OCI-LY3 (cell line): Measurements from ENCODE around the gene PTPN13.

ENCODE experiments used
- H2AFZ ChIP-seq: fragments of 200-600, 300-600 bp; shearing (Covaris generic); 2 replicates; pipeline ENCODE4 v1.6.0; 2014; ENCODE audit warnings: antibody characterized with exemption, low read depth, low read length
- H3K27ac ChIP-seq: fragments of 200-600, 300-600 bp; sonication (generic); 2 replicates; pipeline ENCODE4 v1.5.1; 2014; ENCODE audit warnings: mild to moderate bottlenecking, low read length, moderate library complexity, mixed read lengths
- H3K27me3 ChIP-seq: fragments of 200-600, 300-600 bp; sonication (generic); 2 replicates; pipeline ENCODE4 v1.6.1; 2014; ENCODE audit warnings: low read depth, low read length, mixed read lengths
- H3K36me3 ChIP-seq: fragments of 200-600, 300-600 bp; sonication (generic); replicated peaks from 2 replicates; pipeline ENCODE3; 2014; ENCODE audit warnings: low read depth, low read length, mixed read lengths
- H3K4me1 ChIP-seq: fragments of 300-600, 200-600 bp; sonication (generic); 2 replicates; pipeline ENCODE4 v1.6.1; 2014; ENCODE audit warnings: low read length, mixed read lengths
- H3K4me2 ChIP-seq: fragments of 200-600, 300-600 bp; sonication (generic); 2 replicates; pipeline ENCODE4 v1.6.1; 2014; ENCODE audit warnings: low read length, mixed read lengths
- H3K4me3 ChIP-seq: fragments of 300-600, 200-600 bp; sonication (generic); 2 replicates; pipeline ENCODE4 v1.5.1; 2014; ENCODE audit warnings: antibody characterized with exemption, mild to moderate bottlenecking, low read length, moderate library complexity
- H3K79me2 ChIP-seq: fragments of 300-600, 200-600 bp; shearing (Covaris generic); 2 replicates; pipeline ENCODE4 v1.6.1; 2014; ENCODE audit warnings: mild to moderate bottlenecking, low read length, mixed read lengths
- H3K9ac ChIP-seq: fragments of 300-600, 200-600 bp; shearing (Covaris generic); 2 replicates; pipeline ENCODE4 v1.6.0; 2014; ENCODE audit warnings: mild to moderate bottlenecking, low read length, moderate library complexity
- H3K9me3 ChIP-seq: fragments of 200-600, 300-600 bp; shearing (Covaris generic); 2 replicates; pipeline ENCODE4 v1.6.1; 2014; ENCODE audit warnings: low read length, mixed read lengths; ENCODE audit not compliant: insufficient read depth
- H4K20me1 ChIP-seq: fragments of 200-600, 300-600 bp; sonication (generic); 2 replicates; pipeline ENCODE4 v1.6.1; 2016; ENCODE audit warnings: low read length, mixed read lengths; ENCODE audit not compliant: insufficient read depth
- CTCF ChIP-seq: fragments of 200-600, 300-600 bp; sonication (generic); IDR thresholded peaks from 2 replicates; pipeline ENCODE4 v1.5.1; 2014; ENCODE audit warnings: antibody characterized with exemption, low read length, low read depth
- EZH2phosphoT487 ChIP-seq: fragments of 200-600 bp; shearing (Covaris generic); IDR thresholded peaks from 2 replicates; pipeline ENCODE4 v1.6.1; 2018; ENCODE audit warnings: antibody characterized with exemption, mixed run types, low read depth

The PTPN13 gene

GRCh38 chr4:86837691-86838503 is 243.8 kb downstream of the PTPN13 start:
- no peak overlapping the region for H2AFZ ChIP-seq
- H3K4me1 ChIP-seq: no peaks in the 10 kb centered on the region
- TF ChIP-seq EZH2phosphoT487 (no peak), CTCF (no peak)
- H3K9ac ChIP-seq: no peak overlapping the region
- H3K79me2 ChIP-seq: no peaks in the 10 kb centered on the region
- H3K4me3 ChIP-seq: no peak overlapping the region
- H3K27ac ChIP-seq: no peak overlapping the region
- H4K20me1 ChIP-seq: no peaks in the 10 kb centered on the region
- no peaks in the 10 kb centered on the region for H3K9me3 ChIP-seq
- H3K4me2 ChIP-seq: no peak overlapping the region
- H3K36me3 ChIP-seq: no peaks in the 10 kb centered on the region
- no peaks in the 10 kb centered on the region for H3K27me3 ChIP-seq

DNA sequence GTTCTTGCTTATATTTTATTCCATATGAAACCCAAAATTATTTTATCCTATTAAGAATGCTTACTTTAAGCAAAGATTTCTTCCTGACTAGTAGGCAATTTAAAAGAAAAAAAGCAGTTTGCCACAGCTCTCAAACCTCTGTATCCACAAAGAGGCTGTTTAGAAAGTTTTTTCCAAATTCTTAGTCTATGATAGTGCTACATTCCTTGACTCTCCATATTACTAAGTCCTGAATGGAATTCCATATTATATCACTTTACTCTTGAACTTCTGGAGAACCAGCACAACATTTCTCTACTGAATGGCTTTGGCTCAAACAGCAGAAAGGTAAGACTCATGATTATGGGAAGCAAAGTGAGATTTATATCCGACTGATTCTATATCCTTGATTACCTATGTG is 246.7 kb downstream of the PTPN13 start:
- Histone ChIP-seq H3K27me3 (no peaks in the 10 kb centered on the region), H3K79me2 (no peaks in the 10 kb centered on the region), H3K4me2 (no peak overlapping the region), H3K4me1 (no peaks in the 10 kb centered on the region), H3K27ac (no peak overlapping the region), H4K20me1 (no peaks in the 10 kb centered on the region), H3K9ac (no peak overlapping the region), H3K36me3 (no peaks in the 10 kb centered on the region), H3K9me3 (no peaks in the 10 kb centered on the region), H3K4me3 (no peak overlapping the region), H2AFZ (no peak overlapping the region)
- TF ChIP-seq CTCF: no peak
- no peak for TF ChIP-seq EZH2phosphoT487

DNA sequence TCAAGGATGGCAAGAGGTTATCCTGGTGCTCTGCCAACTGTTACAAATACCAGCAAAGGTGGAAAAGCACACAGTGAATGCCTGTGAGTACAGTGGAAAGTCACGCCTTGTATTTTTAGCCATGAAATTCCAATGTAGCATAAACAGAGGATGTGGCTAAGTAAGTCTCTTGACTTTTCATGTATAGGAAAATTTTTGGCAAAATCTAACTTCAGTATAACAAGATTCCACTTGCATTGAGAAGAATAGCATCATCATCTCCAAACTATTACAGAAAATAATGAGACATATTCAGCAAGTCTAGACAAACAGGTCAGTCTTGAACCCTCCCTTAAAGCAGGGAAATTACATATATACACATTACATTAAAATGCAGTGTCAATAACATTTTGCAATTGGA is 247.2 kb downstream of the PTPN13 start:
- H3K4me2 ChIP-seq: no peak overlapping the region
- no peak overlapping the region for H3K9ac ChIP-seq
- H3K79me2 ChIP-seq: no peaks in the 10 kb centered on the region
- no peaks in the 10 kb centered on the region for H3K4me1 ChIP-seq
- H3K4me3 ChIP-seq: no peak overlapping the region
- no peaks in the 10 kb centered on the region for H3K27me3 ChIP-seq
- H2AFZ ChIP-seq: no peak overlapping the region
- H3K9me3 ChIP-seq: no peaks in the 10 kb centered on the region
- no peak overlapping the region for H3K27ac ChIP-seq
- no peak for TF ChIP-seq CTCF
- no peak for TF ChIP-seq EZH2phosphoT487
- H4K20me1 ChIP-seq: no peaks in the 10 kb centered on the region
- H3K36me3 ChIP-seq: no peaks in the 10 kb centered on the region

GRCh38 chr4:86845593-86845992 is 251.5 kb downstream of the PTPN13 start:
- no peaks in the 10 kb centered on the region for H3K9me3 ChIP-seq
- no peak overlapping the region for H2AFZ ChIP-seq
- H3K4me3 ChIP-seq: no peak overlapping the region
- H3K27me3 ChIP-seq: no peaks in the 10 kb centered on the region
- no peaks in the 10 kb centered on the region for H4K20me1 ChIP-seq
- H3K4me2 ChIP-seq: no peak overlapping the region
- no peak overlapping the region for H3K27ac ChIP-seq
- H3K9ac ChIP-seq: no peak overlapping the region
- no peaks in the 10 kb centered on the region for H3K79me2 ChIP-seq
- peaks cover 7% of the 10 kb centered on the region for H3K4me1 ChIP-seq
- TF ChIP-seq CTCF (no peak), EZH2phosphoT487 (no peak)
- no peaks in the 10 kb centered on the region for H3K36me3 ChIP-seq
